HepG2 (cell line): ENCODE results near the gene CCDC148. TPM values are rescaled to one million over a fixed set of nuclear protein-coding genes. Genes with fewer than 3 reads are reported as not detected.
A peak's percentile ranks its signal among the peaks of the same experiment; 100 is the strongest.

Source experiments
- ARHGAP35 ChIP-seq: sonication (generic); formaldehyde crosslinking; IDR thresholded peaks from 2 replicates; pipeline ENCODE4 v1.9.0; 2022; ENCODE audit warnings: mild to moderate bottlenecking, inconsistent platforms, moderate library complexity, missing genetic modification reagents, borderline replicate concordance
- BRCA1 ChIP-seq: sonication (generic); formaldehyde crosslinking; IDR thresholded peaks from 2 replicates; pipeline ENCODE4 v1.4.0; 2020; ENCODE audit warnings: missing genetic modification reagents
- DPF2 ChIP-seq: sonication (generic); formaldehyde crosslinking; IDR thresholded peaks from 2 replicates; pipeline ENCODE4 v1.4.0; 2020; ENCODE audit warnings: mild to moderate bottlenecking, low read depth, missing genetic modification reagents, borderline replicate concordance
- FOSL2 ChIP-seq: sonication (generic); formaldehyde crosslinking; IDR thresholded peaks from 2 replicates; pipeline ENCODE4 v1.4.0; 2020; ENCODE audit warnings: missing genetic modification reagents
- HIVEP1 ChIP-seq: sonication (generic); formaldehyde crosslinking; IDR thresholded peaks from 2 replicates; pipeline ENCODE4 v1.4.0; 2020; ENCODE audit warnings: mild to moderate bottlenecking, missing genetic modification reagents
- ISL2 ChIP-seq: sonication (generic); formaldehyde crosslinking; IDR thresholded peaks from 2 replicates; pipeline ENCODE4 v1.5.0; 2020; ENCODE audit warnings: missing genetic modification reagents
- KLF12 ChIP-seq: sonication (generic); formaldehyde crosslinking; IDR thresholded peaks from 2 replicates; pipeline ENCODE4 v1.4.0; 2020; ENCODE audit warnings: missing genetic modification reagents, borderline replicate concordance
- NKX3-1 ChIP-seq: sonication (generic); formaldehyde crosslinking; IDR thresholded peaks from 2 replicates; pipeline ENCODE4 v1.5.0; 2020; ENCODE audit warnings: missing genetic modification reagents
- NPAS2 ChIP-seq: sonication (generic); formaldehyde crosslinking; IDR thresholded peaks from 2 replicates; pipeline ENCODE4 v1.8.0; 2022; ENCODE audit warnings: mild to moderate bottlenecking, missing genetic modification reagents, borderline replicate concordance
- PHF20 ChIP-seq: sonication (generic); formaldehyde crosslinking; IDR thresholded peaks from 2 replicates; pipeline ENCODE4 v1.5.0; 2020; ENCODE audit warnings: mild to moderate bottlenecking, missing genetic modification reagents
- POGZ ChIP-seq: sonication (generic); formaldehyde crosslinking; IDR thresholded peaks from 2 replicates; pipeline ENCODE4 v1.4.0; 2020; ENCODE audit warnings: mild to moderate bottlenecking, missing genetic modification reagents
- SP2 ChIP-seq: sonication (generic); formaldehyde crosslinking; IDR thresholded peaks from 2 replicates; pipeline ENCODE4 v1.5.1; 2020; ENCODE audit warnings: mild to moderate bottlenecking, missing genetic modification reagents
- ZMYM2 ChIP-seq: sonication (generic); formaldehyde crosslinking; IDR thresholded peaks from 2 replicates; pipeline ENCODE4 v1.8.0; 2022; ENCODE audit warnings: mild to moderate bottlenecking, missing genetic modification reagents
- ZNF230 ChIP-seq: sonication (generic); formaldehyde crosslinking; IDR thresholded peaks from 2 replicates; pipeline ENCODE4 v1.4.0; 2020; ENCODE audit warnings: mild to moderate bottlenecking, missing genetic modification reagents
- ZNF232 ChIP-seq: sonication (generic); formaldehyde crosslinking; IDR thresholded peaks from 2 replicates; pipeline ENCODE4 v1.4.0; 2020; ENCODE audit warnings: missing genetic modification reagents, borderline replicate concordance
- ZNF251 ChIP-seq: sonication (generic); formaldehyde crosslinking; IDR thresholded peaks from 2 replicates; pipeline ENCODE4 v1.9.0; 2021; ENCODE audit warnings: mild to moderate bottlenecking, missing genetic modification reagents
- ZNF256 ChIP-seq: sonication (generic); formaldehyde crosslinking; conservative IDR thresholded peaks from 2 replicates; pipeline ENCODE4 v1.4.0; 2020; ENCODE audit warnings: missing genetic modification reagents
- ZNF589 ChIP-seq: sonication (generic); formaldehyde crosslinking; conservative IDR thresholded peaks from 2 replicates; pipeline ENCODE4 v1.8.0; 2022; ENCODE audit warnings: mild to moderate bottlenecking, moderate library complexity, missing genetic modification reagents
- polyA plus RNA-seq, 8 experiments: library from polyadenylated mRNA; depleted of rRNA in 3 of 8; stranded (reverse) in 7 of 8; unstranded in 1 of 8; fragments of >200 nt; fragmentation: Illumina TruSeq in 4 of 8; extraction: Trizol in 4 of 8; gene quantifications; 2 replicates each; pipeline versions ENCODE4 v1.2.1 to v1.2.3, GENCODE V29; 2011 to 2016; ENCODE audit warnings: low read depth in 4 of 8, missing spikeins in 1 of 8, mixed read lengths in 1 of 8; ENCODE audit not compliant: insufficient read depth in 1 of 8
- total RNA-seq, 5 experiments: library from RNA; depleted of rRNA; stranded (reverse); fragments of >200 nt; fragmentation: Illumina TruSeq; extraction: Trizol; gene quantifications; 2 replicates each; pipeline ENCODE4 v1.2.3, GENCODE V29; 2016; ENCODE audit warnings: low read depth in 1 of 5
- TF ChIP-seq, protein P1 (sequence below): sonication (generic); formaldehyde crosslinking; IDR thresholded peaks from 2 replicates; pipeline ENCODE4 v1.4.0; 2020; ENCODE audit warnings: missing genetic modification reagents
- TF ChIP-seq, protein P2 (sequence below): sonication (generic); formaldehyde crosslinking; IDR thresholded peaks from 2 replicates; pipeline ENCODE4 v1.5.0; 2020; ENCODE audit warnings: mild to moderate bottlenecking, missing genetic modification reagents
- TF ChIP-seq, protein P3 (sequence below): sonication (generic); formaldehyde crosslinking; IDR thresholded peaks from 2 replicates; pipeline ENCODE4 v1.5.1; 2020; ENCODE audit warnings: mild to moderate bottlenecking, missing genetic modification reagents, borderline replicate concordance

The CCDC148 gene
- total and polyA plus RNA-seq, 2 of the 13 experiments (the other 11 are each of a cell fraction or from before 2014, with no cell fraction given) = 0.30 to 0.49 TPM

DNA sequence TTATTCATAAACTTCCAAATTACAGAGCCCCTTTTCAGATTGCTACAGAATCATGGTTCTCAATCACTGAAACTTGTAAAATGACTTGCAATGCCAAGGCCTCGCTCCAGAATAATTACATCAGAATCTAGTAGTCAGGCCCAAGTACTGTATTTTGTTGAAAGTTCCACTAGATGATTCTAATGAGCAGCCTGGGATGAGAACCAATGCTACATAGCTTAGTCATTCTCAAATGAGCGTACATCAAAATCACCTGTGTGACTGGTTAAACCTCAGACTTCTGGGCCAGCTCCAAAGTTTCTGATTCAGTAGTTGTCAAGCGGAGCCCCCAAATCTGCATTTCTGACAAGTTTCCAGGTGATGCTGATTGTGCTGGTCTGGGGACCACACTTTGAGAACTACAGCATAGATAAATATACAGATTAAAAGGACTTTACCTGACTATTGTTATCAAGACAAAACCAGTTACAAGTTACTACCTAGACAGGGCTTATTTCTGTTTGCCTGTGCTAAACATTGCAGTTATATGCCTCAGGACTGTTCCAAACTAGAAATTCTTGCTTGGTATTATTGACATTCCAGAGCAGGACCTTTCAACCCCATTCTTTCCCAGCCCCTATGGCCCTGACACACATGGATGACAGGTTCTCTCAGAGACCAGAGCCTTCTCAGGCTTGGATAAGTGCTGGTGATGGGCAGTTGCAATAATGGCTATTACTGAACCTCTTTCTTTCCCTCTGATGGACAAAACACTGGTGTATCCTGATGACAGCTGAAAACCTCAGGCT lies 271.8 kb downstream of the CCDC148 start (continued):
- TF ChIP-seq, protein P1, sequence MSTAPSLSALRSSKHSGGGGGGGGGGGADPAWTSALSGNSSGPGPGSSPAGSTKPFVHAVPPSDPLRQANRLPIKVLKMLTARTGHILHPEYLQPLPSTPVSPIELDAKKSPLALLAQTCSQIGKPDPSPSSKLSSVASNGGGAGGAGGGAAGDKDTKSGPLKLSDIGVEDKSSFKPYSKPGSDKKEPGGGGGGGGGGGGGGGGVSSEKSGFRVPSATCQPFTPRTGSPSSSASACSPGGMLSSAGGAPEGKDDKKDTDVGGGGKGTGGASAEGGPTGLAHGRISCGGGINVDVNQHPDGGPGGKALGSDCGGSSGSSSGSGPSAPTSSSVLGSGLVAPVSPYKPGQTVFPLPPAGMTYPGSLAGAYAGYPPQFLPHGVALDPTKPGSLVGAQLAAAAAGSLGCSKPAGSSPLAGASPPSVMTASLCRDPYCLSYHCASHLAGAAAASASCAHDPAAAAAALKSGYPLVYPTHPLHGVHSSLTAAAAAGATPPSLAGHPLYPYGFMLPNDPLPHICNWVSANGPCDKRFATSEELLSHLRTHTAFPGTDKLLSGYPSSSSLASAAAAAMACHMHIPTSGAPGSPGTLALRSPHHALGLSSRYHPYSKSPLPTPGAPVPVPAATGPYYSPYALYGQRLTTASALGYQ = peak; percentile 60; the same call in 1 of the 2 replicates
- TF ChIP-seq, protein P2, sequence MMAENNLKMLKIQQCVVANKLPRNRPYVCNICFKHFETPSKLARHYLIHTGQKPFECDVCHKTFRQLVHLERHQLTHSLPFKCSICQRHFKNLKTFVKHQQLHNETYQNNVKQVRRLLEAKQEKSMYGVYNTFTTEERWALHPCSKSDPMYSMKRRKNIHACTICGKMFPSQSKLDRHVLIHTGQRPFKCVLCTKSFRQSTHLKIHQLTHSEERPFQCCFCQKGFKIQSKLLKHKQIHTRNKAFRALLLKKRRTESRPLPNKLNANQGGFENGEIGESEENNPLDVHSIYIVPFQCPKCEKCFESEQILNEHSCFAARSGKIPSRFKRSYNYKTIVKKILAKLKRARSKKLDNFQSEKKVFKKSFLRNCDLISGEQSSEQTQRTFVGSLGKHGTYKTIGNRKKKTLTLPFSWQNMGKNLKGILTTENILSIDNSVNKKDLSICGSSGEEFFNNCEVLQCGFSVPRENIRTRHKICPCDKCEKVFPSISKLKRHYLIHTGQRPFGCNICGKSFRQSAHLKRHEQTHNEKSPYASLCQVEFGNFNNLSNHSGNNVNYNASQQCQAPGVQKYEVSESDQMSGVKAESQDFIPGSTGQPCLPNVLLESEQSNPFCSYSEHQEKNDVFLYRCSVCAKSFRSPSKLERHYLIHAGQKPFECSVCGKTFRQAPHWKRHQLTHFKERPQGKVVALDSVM (CRISPR knock-in tag) = no peak
- TF ChIP-seq BRCA1 (CRISPR knock-in tag) (no peak), DPF2 (CRISPR knock-in tag) (peak; percentile 54; the same call in 1 of the 2 replicates), POGZ (peak; percentile 76), ZMYM2 (CRISPR knock-in tag) (no peak), ZNF256 (peak; percentile 66; the same call in 1 of the 2 replicates), NKX3-1 (CRISPR knock-in tag) (no peak), ZNF251 (CRISPR knock-in tag) (no peak), SP2 (CRISPR knock-in tag) (no peak), NPAS2 (CRISPR knock-in tag) (no peak), ZNF232 (CRISPR knock-in tag) (no peak; the same call in 1 of the 2 replicates), ISL2 (CRISPR knock-in tag) (peak; percentile 90), PHF20 (CRISPR knock-in tag) (no peak), KLF12 (CRISPR knock-in tag) (no peak), HIVEP1 (CRISPR knock-in tag) (no peak), ZNF589 (CRISPR knock-in tag) (no peak), FOSL2 (CRISPR knock-in tag) (peak; percentile 71), ARHGAP35 (CRISPR knock-in tag) (no peak), ZNF230 (CRISPR knock-in tag) (no peak)
- TF ChIP-seq, protein P3, sequence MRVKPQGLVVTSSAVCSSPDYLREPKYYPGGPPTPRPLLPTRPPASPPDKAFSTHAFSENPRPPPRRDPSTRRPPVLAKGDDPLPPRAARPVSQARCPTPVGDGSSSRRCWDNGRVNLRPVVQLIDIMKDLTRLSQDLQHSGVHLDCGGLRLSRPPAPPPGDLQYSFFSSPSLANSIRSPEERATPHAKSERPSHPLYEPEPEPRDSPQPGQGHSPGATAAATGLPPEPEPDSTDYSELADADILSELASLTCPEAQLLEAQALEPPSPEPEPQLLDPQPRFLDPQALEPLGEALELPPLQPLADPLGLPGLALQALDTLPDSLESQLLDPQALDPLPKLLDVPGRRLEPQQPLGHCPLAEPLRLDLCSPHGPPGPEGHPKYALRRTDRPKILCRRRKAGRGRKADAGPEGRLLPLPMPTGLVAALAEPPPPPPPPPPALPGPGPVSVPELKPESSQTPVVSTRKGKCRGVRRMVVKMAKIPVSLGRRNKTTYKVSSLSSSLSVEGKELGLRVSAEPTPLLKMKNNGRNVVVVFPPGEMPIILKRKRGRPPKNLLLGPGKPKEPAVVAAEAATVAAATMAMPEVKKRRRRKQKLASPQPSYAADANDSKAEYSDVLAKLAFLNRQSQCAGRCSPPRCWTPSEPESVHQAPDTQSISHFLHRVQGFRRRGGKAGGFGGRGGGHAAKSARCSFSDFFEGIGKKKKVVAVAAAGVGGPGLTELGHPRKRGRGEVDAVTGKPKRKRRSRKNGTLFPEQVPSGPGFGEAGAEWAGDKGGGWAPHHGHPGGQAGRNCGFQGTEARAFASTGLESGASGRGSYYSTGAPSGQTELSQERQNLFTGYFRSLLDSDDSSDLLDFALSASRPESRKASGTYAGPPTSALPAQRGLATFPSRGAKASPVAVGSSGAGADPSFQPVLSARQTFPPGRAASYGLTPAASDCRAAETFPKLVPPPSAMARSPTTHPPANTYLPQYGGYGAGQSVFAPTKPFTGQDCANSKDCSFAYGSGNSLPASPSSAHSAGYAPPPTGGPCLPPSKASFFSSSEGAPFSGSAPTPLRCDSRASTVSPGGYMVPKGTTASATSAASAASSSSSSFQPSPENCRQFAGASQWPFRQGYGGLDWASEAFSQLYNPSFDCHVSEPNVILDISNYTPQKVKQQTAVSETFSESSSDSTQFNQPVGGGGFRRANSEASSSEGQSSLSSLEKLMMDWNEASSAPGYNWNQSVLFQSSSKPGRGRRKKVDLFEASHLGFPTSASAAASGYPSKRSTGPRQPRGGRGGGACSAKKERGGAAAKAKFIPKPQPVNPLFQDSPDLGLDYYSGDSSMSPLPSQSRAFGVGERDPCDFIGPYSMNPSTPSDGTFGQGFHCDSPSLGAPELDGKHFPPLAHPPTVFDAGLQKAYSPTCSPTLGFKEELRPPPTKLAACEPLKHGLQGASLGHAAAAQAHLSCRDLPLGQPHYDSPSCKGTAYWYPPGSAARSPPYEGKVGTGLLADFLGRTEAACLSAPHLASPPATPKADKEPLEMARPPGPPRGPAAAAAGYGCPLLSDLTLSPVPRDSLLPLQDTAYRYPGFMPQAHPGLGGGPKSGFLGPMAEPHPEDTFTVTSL (CRISPR knock-in tag) = peak; percentile 92; the same call in 1 of the 2 replicates
